SJCRH30 (cell line): ENCODE results near the gene PLXDC2. TPM values are rescaled to one million over a fixed set of nuclear protein-coding genes. Genes with fewer than 3 reads are reported as not detected.

Source experiments
- DNase-seq, 2 experiments: peaks; one replicate each; pipeline ENCODE4 v3.0.0-alpha.2; 2015 to 2020
- H3K27ac ChIP-seq: fragments of 250-450 bp; sonication (Bioruptor Pico); 2 replicates; pipeline ENCODE4 v1.5.1; 2020; ENCODE audit warnings: mild to moderate bottlenecking, moderate library complexity
- H3K27me3 ChIP-seq: fragments of 250-450 bp; sonication (Bioruptor Pico); 2 replicates; pipeline ENCODE4 v1.5.1; 2020; ENCODE audit warnings: mild to moderate bottlenecking, moderate library complexity
- H3K36me3 ChIP-seq: fragments of 250-450 bp; sonication (Bioruptor Pico); 2 replicates; pipeline ENCODE4 v1.5.1; 2020; ENCODE audit warnings: mild to moderate bottlenecking, moderate library complexity
- H3K4me1 ChIP-seq: fragments of 250-450 bp; sonication (Bioruptor Pico); 2 replicates; pipeline ENCODE4 v1.5.1; 2020; ENCODE audit warnings: mild to moderate bottlenecking, moderate library complexity
- H3K4me3 ChIP-seq: fragments of 250-450 bp; sonication (Bioruptor Pico); 2 replicates; pipeline ENCODE4 v1.5.1; 2020; ENCODE audit warnings: mild to moderate bottlenecking, moderate library complexity
- H3K9me3 ChIP-seq: fragments of 250-450 bp; sonication (Bioruptor Pico); replicated peaks from 2 replicates; pipeline ENCODE4 v1.5.1; 2020; ENCODE audit warnings: mild to moderate bottlenecking, moderate library complexity
- total RNA-seq: library from RNA; depleted of rRNA; stranded (reverse); fragments of >200 nt; shearing (Covaris generic); gene quantifications from 2 replicates; pipeline ENCODE4 v1.2.3, GENCODE V29; 2014

Gene PLXDC2
- total RNA-seq, 1 experiment from 2014 or later: 11.4 TPM

- no peak for DNase-seq
- Histone ChIP-seq H3K9me3 (no peaks in the 10 kb centered on the region), H3K4me1 (no peaks in the 10 kb centered on the region), H3K27ac (no peak overlapping the region), H3K4me3 (no peak overlapping the region), H3K36me3 (no peaks in the 10 kb centered on the region), H3K27me3 (no peaks in the 10 kb centered on the region)
These were observed 86.2 kb downstream of the PLXDC2 start for GRCh38 chr10:19902456-19902855.

GRCh38 chr10:19904202-19904661, 88.0 kb downstream of the PLXDC2 start:
- no peaks in the 10 kb centered on the region for H3K27me3 ChIP-seq
- no peaks in the 10 kb centered on the region for H3K4me1 ChIP-seq
- no peaks in the 10 kb centered on the region for H3K9me3 ChIP-seq
- H3K4me3 ChIP-seq: no peak overlapping the region
- no peaks in the 10 kb centered on the region for H3K36me3 ChIP-seq
- no peak for DNase-seq
- H3K27ac ChIP-seq: no peak overlapping the region

GRCh38 chr10:19906108-19906791, 90.0 kb downstream of the PLXDC2 start:
- Histone ChIP-seq H3K27ac (no peak overlapping the region), H3K36me3 (no peaks in the 10 kb centered on the region), H3K9me3 (no peaks in the 10 kb centered on the region), H3K27me3 (no peaks in the 10 kb centered on the region), H3K4me3 (no peak overlapping the region), H3K4me1 (no peaks in the 10 kb centered on the region)
- DNase-seq: no peak

DNA sequence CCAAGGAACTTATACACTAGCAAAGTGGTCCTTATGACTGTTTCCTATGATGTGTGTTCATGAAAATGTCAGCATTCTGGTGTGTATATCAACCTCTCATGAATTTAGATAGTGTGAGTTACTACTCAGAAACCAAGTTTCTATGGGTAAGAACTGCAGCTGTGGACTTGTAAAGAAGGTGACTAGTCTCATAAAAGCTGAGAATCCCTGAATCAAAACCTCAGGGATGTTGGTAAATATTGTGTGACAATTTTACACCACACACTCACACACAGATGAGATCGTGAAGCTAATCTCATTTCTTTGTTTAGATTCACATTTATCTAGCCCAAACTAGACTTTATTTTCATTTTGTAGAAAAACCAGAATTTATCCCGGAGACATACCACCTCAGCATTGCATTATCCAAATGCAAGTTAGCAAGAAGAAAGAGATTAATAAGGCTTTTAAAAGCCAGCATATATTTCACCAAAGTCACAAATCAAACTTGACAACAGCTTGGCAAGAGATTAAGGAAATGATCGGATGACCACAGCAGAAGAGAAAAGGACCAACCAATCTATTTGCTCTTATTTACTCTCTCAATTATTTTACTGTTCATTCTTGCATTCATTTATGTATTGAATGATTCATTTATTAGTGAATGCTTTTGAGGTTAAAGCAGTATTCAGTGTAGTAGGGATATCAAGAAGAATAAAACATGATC, 92.9 kb downstream of the PLXDC2 start:
- no peak overlapping the region for H3K4me3 ChIP-seq
- no peaks in the 10 kb centered on the region for H3K36me3 ChIP-seq
- H3K9me3 ChIP-seq: no peaks in the 10 kb centered on the region
- H3K4me1 ChIP-seq: no peaks in the 10 kb centered on the region
- H3K27ac ChIP-seq: no peak overlapping the region
- no peak for DNase-seq
- H3K27me3 ChIP-seq: no peaks in the 10 kb centered on the region

DNA sequence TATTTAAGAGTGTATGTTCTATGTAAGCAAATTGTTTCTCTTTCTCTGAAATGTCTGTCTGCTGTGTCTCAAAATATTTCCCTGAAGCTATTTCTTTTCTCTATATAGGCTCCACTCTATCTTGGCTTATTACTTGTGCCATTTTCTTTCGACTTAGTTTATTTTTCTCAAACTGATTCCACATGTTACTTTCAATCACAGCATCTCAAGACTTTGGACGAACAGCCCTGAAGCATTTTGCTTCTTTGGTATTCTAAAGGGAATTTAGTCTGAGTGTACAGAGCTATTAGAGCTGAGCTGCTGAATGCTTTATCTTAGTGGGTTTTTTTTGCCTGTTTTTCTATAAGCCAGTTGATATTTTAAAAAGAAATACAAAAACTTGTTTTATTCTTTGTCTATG, 95.7 kb downstream of the PLXDC2 start:
- Histone ChIP-seq H3K4me3 (no peak overlapping the region), H3K4me1 (no peaks in the 10 kb centered on the region), H3K27me3 (no peaks in the 10 kb centered on the region), H3K9me3 (no peaks in the 10 kb centered on the region), H3K27ac (no peak overlapping the region), H3K36me3 (0 out of 2 replicates have a peak, but pooled peaks cover 2% of the 10 kb centered on the region)
- no peak for DNase-seq

GRCh38 chr10:19913987-19914386, 97.8 kb downstream of the PLXDC2 start:
- Histone ChIP-seq H3K4me3 (no peak overlapping the region), H3K27ac (no peak overlapping the region), H3K36me3 (0 out of 2 replicates have a peak, but pooled peaks cover 2% of the 10 kb centered on the region), H3K4me1 (no peaks in the 10 kb centered on the region; the same call in 1 of the 2 replicates), H3K27me3 (no peaks in the 10 kb centered on the region), H3K9me3 (no peaks in the 10 kb centered on the region)
- DNase-seq: no peak

- no peak overlapping the region for H3K27ac ChIP-seq
- H3K4me3 ChIP-seq: no peak overlapping the region
- H3K4me1 ChIP-seq: no peaks in the 10 kb centered on the region; the same call in 1 of the 2 replicates
- H3K9me3 ChIP-seq: no peaks in the 10 kb centered on the region
- no peak for DNase-seq
- H3K36me3 ChIP-seq: 0 out of 2 replicates have a peak, but pooled peaks cover 2% of the 10 kb centered on the region
- H3K27me3 ChIP-seq: no peaks in the 10 kb centered on the region
These were observed 98.9 kb downstream of the PLXDC2 start for GRCh38 chr10:19915125-19915524.

- no peak for DNase-seq
These were observed 99.6 kb downstream of the PLXDC2 start for GRCh38 chr10:19915816-19916215.

GRCh38 chr10:19917751-19918478, 101.7 kb downstream of the PLXDC2 start:
- no peaks in the 10 kb centered on the region for H3K9me3 ChIP-seq
- H3K4me1 ChIP-seq: no peaks in the 10 kb centered on the region; the same call in none of the 2 replicates
- DNase-seq: no peak
- H3K27ac ChIP-seq: no peak overlapping the region
- no peaks in the 10 kb centered on the region for H3K27me3 ChIP-seq
- no peak overlapping the region for H3K4me3 ChIP-seq
- 0 out of 2 replicates have a peak, but pooled peaks cover 2% of the 10 kb centered on the region for H3K36me3 ChIP-seq

More at GRCh38 chr10:19915816-19916215, 99.6 kb downstream of the PLXDC2 start:
- Histone ChIP-seq H3K27ac (no peak overlapping the region), H3K9me3 (no peaks in the 10 kb centered on the region), H3K27me3 (no peaks in the 10 kb centered on the region), H3K4me3 (no peak overlapping the region), H3K4me1 (no peaks in the 10 kb centered on the region; the same call in 1 of the 2 replicates), H3K36me3 (0 out of 2 replicates have a peak, but pooled peaks cover 2% of the 10 kb centered on the region)

GRCh38 chr10:19918794-19919193, 102.6 kb downstream of the PLXDC2 start:
- H3K9me3 ChIP-seq: no peaks in the 10 kb centered on the region
- no peak overlapping the region for H3K4me3 ChIP-seq
- DNase-seq: no peak
- H3K36me3 ChIP-seq: 0 out of 2 replicates have a peak, but pooled peaks cover 2% of the 10 kb centered on the region
- H3K4me1 ChIP-seq: no peaks in the 10 kb centered on the region; the same call in none of the 2 replicates
- no peaks in the 10 kb centered on the region for H3K27me3 ChIP-seq
- H3K27ac ChIP-seq: no peak overlapping the region

- no peaks in the 10 kb centered on the region for H3K27me3 ChIP-seq
- no peaks in the 10 kb centered on the region for H3K9me3 ChIP-seq
- no peak overlapping the region for H3K4me3 ChIP-seq
- no peak overlapping the region for H3K27ac ChIP-seq
- no peak for DNase-seq
- H3K4me1 ChIP-seq: no peaks in the 10 kb centered on the region; the same call in none of the 2 replicates
- 0 out of 2 replicates have a peak, but pooled peaks cover 2% of the 10 kb centered on the region for H3K36me3 ChIP-seq
These were observed 103.4 kb downstream of the PLXDC2 start for GRCh38 chr10:19919671-19920070.

DNA sequence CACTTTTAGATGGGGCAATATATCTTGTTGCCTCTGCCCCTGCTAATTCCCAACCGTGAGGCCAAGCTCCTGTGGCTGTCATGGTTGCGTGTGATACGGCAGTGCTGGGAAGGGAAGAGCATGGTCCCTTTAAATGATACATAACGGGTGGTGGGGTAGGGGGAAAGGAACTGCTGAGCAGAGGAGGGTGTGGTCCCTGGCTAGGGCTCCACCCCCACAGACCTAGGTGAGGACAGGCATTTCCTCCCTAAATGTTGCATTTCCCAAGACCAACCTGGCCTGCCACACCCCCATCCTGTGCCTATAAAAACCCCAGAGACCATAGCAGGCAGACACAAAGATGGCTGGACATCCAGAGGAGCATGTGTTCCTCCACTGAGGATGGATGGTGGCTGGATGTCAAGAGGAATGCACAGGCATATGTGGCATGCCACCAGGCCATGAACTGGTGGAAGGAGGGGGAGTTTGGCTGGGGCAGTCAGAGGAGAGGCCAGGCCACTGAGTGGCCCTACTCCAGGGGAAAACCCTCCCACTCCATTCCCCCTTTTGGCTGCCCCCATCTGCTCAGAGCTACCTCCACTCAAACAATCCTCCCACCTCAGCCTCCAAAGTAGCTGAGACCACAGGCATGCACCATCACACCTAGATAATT, 104.0 kb downstream of the PLXDC2 start:
- Histone ChIP-seq H3K27me3 (no peaks in the 10 kb centered on the region), H3K9me3 (no peaks in the 10 kb centered on the region), H3K4me1 (no peaks in the 10 kb centered on the region; the same call in none of the 2 replicates), H3K27ac (no peak overlapping the region), H3K4me3 (no peak overlapping the region), H3K36me3 (no peaks in the 10 kb centered on the region)
- no peak for DNase-seq

DNA sequence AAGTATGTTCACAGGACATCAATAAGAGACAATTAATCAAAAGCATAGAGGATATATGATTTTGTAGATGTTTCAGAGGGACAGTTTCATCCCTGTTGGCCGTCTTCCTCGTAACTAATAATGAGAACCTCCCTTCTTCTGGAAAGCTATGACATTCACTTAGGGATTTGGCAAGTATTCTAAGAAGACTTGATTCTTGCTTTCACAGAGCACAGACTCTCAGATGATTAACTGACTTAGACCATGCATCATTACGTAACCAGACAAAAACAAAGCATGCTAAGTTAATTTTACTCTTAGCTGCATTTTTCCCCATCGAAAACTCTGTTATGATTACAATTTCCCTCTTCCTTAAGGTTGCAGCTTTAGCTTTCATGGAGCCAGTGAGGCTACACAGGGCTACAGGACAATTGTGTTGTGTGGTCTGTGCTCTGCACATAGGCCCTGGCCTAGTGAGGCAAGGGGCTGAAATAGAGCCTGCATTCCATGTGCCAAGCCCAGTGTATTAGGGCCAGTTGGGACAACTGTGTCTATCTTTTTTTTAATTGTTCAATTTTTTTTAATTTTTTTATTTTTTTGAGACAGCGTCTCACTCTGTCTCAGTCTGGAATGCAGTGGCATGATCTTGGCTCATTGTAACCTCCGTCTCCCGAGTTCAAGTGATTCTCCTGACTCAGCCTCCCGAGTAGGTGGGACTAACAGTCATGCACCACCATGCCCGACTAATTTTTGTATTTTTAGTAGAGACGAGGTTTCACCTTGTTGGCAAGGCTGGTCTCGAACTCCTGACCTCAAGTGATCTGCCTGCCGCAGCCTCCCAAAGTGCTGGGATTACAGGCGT, 105.3 kb downstream of the PLXDC2 start:
- Histone ChIP-seq H3K4me1 (no peaks in the 10 kb centered on the region; the same call in none of the 2 replicates), H3K36me3 (no peaks in the 10 kb centered on the region), H3K27ac (no peak overlapping the region), H3K4me3 (no peak overlapping the region), H3K9me3 (no peaks in the 10 kb centered on the region), H3K27me3 (no peaks in the 10 kb centered on the region)
- DNase-seq: no peak
